Measurements from ENCODE around the gene TCF19. TPM values are rescaled to one million over a fixed set of nuclear protein-coding genes. Genes with fewer than 3 reads are reported as not detected.

Gene TCF19
- total RNA-seq, 1 donor from 2014 or later: 6.4 TPM

- H3K27me3 ChIP-seq (ENCODE audit: control insufficient read depth, insufficient read depth, low read length): no peaks in the 10 kb centered on the region
- TF ChIP-seq CTCF (IDR thresholded peaks at IDR 0.05; ENCODE audit: insufficient read depth, low read length, poor library complexity, severe bottlenecking): no peak
- peaks cover 1% of the 10 kb centered on the region for H3K36me3 ChIP-seq (ENCODE audit: control insufficient read depth, insufficient read depth, low read length)
- H3K4me3 ChIP-seq (ENCODE audit: low read depth, low read length): no peak overlapping the region
- no peak for DNase-seq (ENCODE audit: low read depth)
Measured at GRCh38 chr6:31143148-31143547, 15.2 kb upstream of the TCF19 start.

GRCh38 chr6:31144296-31144969 lies 14.0 kb upstream of the TCF19 start:
- no peak for TF ChIP-seq CTCF (IDR thresholded peaks at IDR 0.05; ENCODE audit: insufficient read depth, low read length, poor library complexity, severe bottlenecking)
- Histone ChIP-seq H3K36me3 (ENCODE audit: control insufficient read depth, insufficient read depth, low read length) (peaks cover 1% of the 10 kb centered on the region), H3K4me3 (ENCODE audit: low read depth, low read length) (no peak overlapping the region), H3K27me3 (ENCODE audit: control insufficient read depth, insufficient read depth, low read length) (no peaks in the 10 kb centered on the region)
- DNase-seq (ENCODE audit: low read depth): no peak

- TF ChIP-seq CTCF (IDR thresholded peaks at IDR 0.05; ENCODE audit: insufficient read depth, low read length, poor library complexity, severe bottlenecking): no peak
- H3K27me3 ChIP-seq (ENCODE audit: control insufficient read depth, insufficient read depth, low read length): no peaks in the 10 kb centered on the region
- no peak for DNase-seq (ENCODE audit: low read depth)
- peaks cover 1% of the 10 kb centered on the region for H3K36me3 ChIP-seq (ENCODE audit: control insufficient read depth, insufficient read depth, low read length)
- H3K4me3 ChIP-seq (ENCODE audit: low read depth, low read length): no peak overlapping the region
Measured at GRCh38 chr6:31144970-31145340, 13.4 kb upstream of the TCF19 start.

GRCh38 chr6:31145386-31145785 lies 13.0 kb upstream of the TCF19 start:
- Histone ChIP-seq H3K4me3 (ENCODE audit: low read depth, low read length) (no peak overlapping the region), H3K27me3 (ENCODE audit: control insufficient read depth, insufficient read depth, low read length) (no peaks in the 10 kb centered on the region), H3K36me3 (ENCODE audit: control insufficient read depth, insufficient read depth, low read length) (peaks cover 1% of the 10 kb centered on the region)
- no peak for TF ChIP-seq CTCF (IDR thresholded peaks at IDR 0.05; ENCODE audit: insufficient read depth, low read length, poor library complexity, severe bottlenecking)
- no peak for DNase-seq (ENCODE audit: low read depth)

- H3K4me3 ChIP-seq (ENCODE audit: low read depth, low read length): no peak overlapping the region
- no peak for TF ChIP-seq CTCF (IDR thresholded peaks at IDR 0.05; ENCODE audit: insufficient read depth, low read length, poor library complexity, severe bottlenecking)
- peaks cover 1% of the 10 kb centered on the region for H3K36me3 ChIP-seq (ENCODE audit: control insufficient read depth, insufficient read depth, low read length)
- no peak for DNase-seq (ENCODE audit: low read depth)
- no peaks in the 10 kb centered on the region for H3K27me3 ChIP-seq (ENCODE audit: control insufficient read depth, insufficient read depth, low read length)
Measured at GRCh38 chr6:31149827-31150447, 8.5 kb upstream of the TCF19 start.

- no peaks in the 10 kb centered on the region for H3K27me3 ChIP-seq (ENCODE audit: control insufficient read depth, insufficient read depth, low read length)
- peaks cover 1% of the 10 kb centered on the region for H3K36me3 ChIP-seq (ENCODE audit: control insufficient read depth, insufficient read depth, low read length)
- DNase-seq (ENCODE audit: low read depth): no peak
- TF ChIP-seq CTCF (IDR thresholded peaks at IDR 0.05; ENCODE audit: insufficient read depth, low read length, poor library complexity, severe bottlenecking): no peak
- H3K4me3 ChIP-seq (ENCODE audit: low read depth, low read length): no peak overlapping the region
Measured at GRCh38 chr6:31152781-31153180, 5.6 kb upstream of the TCF19 start.
